Measurements from ENCODE around the gene LCORL. TPM values are rescaled to one million over a fixed set of nuclear protein-coding genes. Genes with fewer than 3 reads are reported as not detected.

LCORL gene
- total and polyA plus RNA-seq, 2 experiments from 2014 or later, result 21.0 to 28.7 TPM

GRCh38 chr4:18049446-18049845 lies 27.9 kb upstream of the LCORL start:
- no peaks in the 10 kb centered on the region for H3K79me2 ChIP-seq (replicated peaks; ENCODE audit: insufficient read depth)
- Mint-ChIP-seq H3K9me3 (no peaks in the 10 kb centered on the region), H3K4me3 (no peak overlapping the region), H3K27me3 (ENCODE audit: insufficient read depth, low read depth, poor library complexity) (no peaks in the 10 kb centered on the region), H3K4me1 (no peaks in the 10 kb centered on the region), H3K27ac (no peak overlapping the region), H3K36me3 (ENCODE audit: low read depth) (no peaks in the 10 kb centered on the region)
- TF ChIP-seq CTCF (conservative IDR thresholded peaks at IDR 0.05; ENCODE audit: low read depth in 2 of 2) (no peak), REST (IDR thresholded peaks at IDR 0.05; ENCODE audit: unreplicated experiment) (no peak), NANOG (IDR thresholded peaks at IDR 0.05; ENCODE audit: borderline replicate concordance) (no peak), JUNB (IDR thresholded peaks at IDR 0.05; ENCODE audit: unreplicated experiment) (no peak), ETS1 (IDR thresholded peaks at IDR 0.05) (no peak), ZNF331 (CRISPR knock-in tag; IDR thresholded peaks at IDR 0.05; ENCODE audit: low read depth) (no peak), STAT1 (IDR thresholded peaks at IDR 0.05; ENCODE audit: unreplicated experiment) (no peak), ZNF114 (CRISPR knock-in tag; IDR thresholded peaks at IDR 0.05) (no peak), POLR2AphosphoS5 (IDR thresholded peaks at IDR 0.05; ENCODE audit: low read depth) (no peak), EZH2phosphoT487 (IDR thresholded peaks at IDR 0.05; ENCODE audit: unreplicated experiment) (no peak), ZNF462 (CRISPR knock-in tag; IDR thresholded peaks at IDR 0.05) (no peak), CREB1 (CRISPR knock-in tag; IDR thresholded peaks at IDR 0.05; ENCODE audit: low read depth) (no peak), EZH2 (IDR thresholded peaks at IDR 0.05; ENCODE audit: low read depth, unreplicated experiment) (no peak)
- no peaks in the 10 kb centered on the region for H4K20me1 ChIP-seq (replicated peaks; ENCODE audit: insufficient read depth)
- H3F3A ChIP-seq (replicated peaks; ENCODE audit: low read depth), result no peaks in the 10 kb centered on the region
- no peak overlapping the region for H2AFZ ChIP-seq
- no peaks in the 10 kb centered on the region for H3K27me3 ChIP-seq (ENCODE audit: insufficient read depth)
- H3K27ac ChIP-seq (ENCODE audit: low read depth), result no peak overlapping the region
- DNase-seq (ENCODE audit: low spot score) (no peak), ATAC-seq (no peak)
- no peaks in the 10 kb centered on the region for H3K36me3 ChIP-seq (ENCODE audit: insufficient read depth)
- 0 out of 2 replicates have a peak, but pooled peaks cover 4% of the 10 kb centered on the region for H3K9me2 ChIP-seq (ENCODE audit: insufficient read depth)
- H3K4me1 ChIP-seq (ENCODE audit: insufficient read depth), result no peaks in the 10 kb centered on the region
- H3K4me3 ChIP-seq, result no peak overlapping the region
- H3K4me2 ChIP-seq, result no peak overlapping the region
